ENCODE measurements around the gene DOK1.

DNA sequence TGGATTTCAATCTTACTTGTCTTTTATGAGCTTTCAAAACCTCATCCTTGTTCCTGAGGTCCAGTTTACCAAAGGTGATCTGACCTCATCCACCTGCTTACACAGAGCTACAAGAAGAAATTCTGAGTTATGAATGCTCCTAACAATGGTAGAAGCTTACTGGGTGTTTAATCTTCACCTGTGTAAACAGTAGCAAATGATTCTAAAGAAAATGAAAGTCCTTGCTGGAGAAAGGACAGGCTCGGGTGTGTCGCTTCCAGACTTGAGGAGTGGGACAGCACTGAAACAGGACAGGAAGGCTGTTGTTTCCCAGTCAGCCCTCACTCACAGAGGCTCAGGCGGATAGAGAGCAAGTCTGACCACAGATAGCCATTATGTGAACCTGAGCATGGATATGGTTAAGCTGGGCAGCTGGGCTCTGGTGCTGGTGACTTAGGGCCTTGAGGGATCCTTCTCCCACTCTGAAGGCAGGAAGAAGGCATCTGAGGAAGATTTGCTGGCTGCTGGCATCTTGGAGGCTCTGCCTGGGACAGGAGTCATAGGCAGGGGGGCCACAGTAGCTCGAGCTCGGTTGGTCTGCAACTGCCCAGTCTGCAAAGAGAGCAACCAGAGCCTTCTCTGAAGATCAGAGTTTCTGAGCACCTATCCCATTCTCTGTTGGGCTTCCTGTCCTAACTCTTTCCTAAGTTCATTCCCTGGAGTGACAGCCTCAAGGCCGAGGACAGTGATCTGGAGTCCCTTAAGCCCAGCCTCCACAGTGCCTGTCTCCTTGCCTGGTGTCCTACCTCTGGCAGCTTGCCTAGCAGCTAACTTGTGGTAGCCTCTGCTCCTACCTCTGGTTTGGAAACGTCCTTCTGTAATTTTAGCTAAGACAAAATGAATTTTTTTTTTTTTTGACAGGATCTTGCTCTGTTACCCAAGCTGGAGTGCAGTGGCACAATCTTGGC, 4.0 kb downstream of the DOK1 start:
- TF ChIP-seq CTCF (IDR thresholded peaks at IDR 0.05), result no peak
- no peak for TF ChIP-seq POLR2AphosphoS5 (IDR thresholded peaks at IDR 0.05; ENCODE audit: low read depth, low read length)
- no peak for TF ChIP-seq TCF7L2 (IDR thresholded peaks at IDR 0.05; ENCODE audit: low read depth, low read length)
- TF ChIP-seq SIN3A (IDR thresholded peaks at IDR 0.05; ENCODE audit: borderline replicate concordance, insufficient read depth, low read depth, low read length), result no peak
- TF ChIP-seq REST (IDR thresholded peaks at IDR 0.05; ENCODE audit: insufficient read depth in 1 of 2, low read depth in 2 of 2, low read length in 1 of 2), result no peak

Data from Panc1 (cell line).